HUES48 (cell line): ENCODE data around the gene CHMP2A.
"Not testable (repeated sequence)": the region's sequence is repeated elsewhere in the genome, so short reads cannot be mapped to it uniquely, and the experiment has no call there.

Source experiments
- H3K27ac ChIP-seq: one replicate; pipeline ENCODE4 v1.7.0; 2013; ENCODE audit warnings: low read depth, low read length, inconsistent platforms
- H3K27me3 ChIP-seq: 2 replicates; pipeline ENCODE4 v1.6.1; 2013; ENCODE audit warnings: mild to moderate bottlenecking, low read length; ENCODE audit not compliant: control insufficient read depth, insufficient read depth
- H3K36me3 ChIP-seq: 2 replicates; pipeline ENCODE4 v1.6.1; 2013; ENCODE audit warnings: low read length; ENCODE audit not compliant: control insufficient read depth, insufficient read depth
- H3K4me1 ChIP-seq: 2 replicates; pipeline ENCODE4 v1.6.1; 2013; ENCODE audit warnings: mild to moderate bottlenecking, low read length; ENCODE audit not compliant: control insufficient read depth, insufficient read depth
- H3K4me3 ChIP-seq: 2 replicates; pipeline ENCODE4 v1.5.1; 2013; ENCODE audit warnings: mild to moderate bottlenecking, low read depth, low read length
- H3K9ac ChIP-seq: 2 replicates; pipeline ENCODE4 v1.6.1; 2013; ENCODE audit warnings: mild to moderate bottlenecking, low read depth, low read length, moderate library complexity
- H3K9me3 ChIP-seq: 2 replicates; pipeline ENCODE4 v1.6.1; 2013; ENCODE audit warnings: low read length; ENCODE audit not compliant: control insufficient read depth, insufficient read depth

CHMP2A gene

DNA sequence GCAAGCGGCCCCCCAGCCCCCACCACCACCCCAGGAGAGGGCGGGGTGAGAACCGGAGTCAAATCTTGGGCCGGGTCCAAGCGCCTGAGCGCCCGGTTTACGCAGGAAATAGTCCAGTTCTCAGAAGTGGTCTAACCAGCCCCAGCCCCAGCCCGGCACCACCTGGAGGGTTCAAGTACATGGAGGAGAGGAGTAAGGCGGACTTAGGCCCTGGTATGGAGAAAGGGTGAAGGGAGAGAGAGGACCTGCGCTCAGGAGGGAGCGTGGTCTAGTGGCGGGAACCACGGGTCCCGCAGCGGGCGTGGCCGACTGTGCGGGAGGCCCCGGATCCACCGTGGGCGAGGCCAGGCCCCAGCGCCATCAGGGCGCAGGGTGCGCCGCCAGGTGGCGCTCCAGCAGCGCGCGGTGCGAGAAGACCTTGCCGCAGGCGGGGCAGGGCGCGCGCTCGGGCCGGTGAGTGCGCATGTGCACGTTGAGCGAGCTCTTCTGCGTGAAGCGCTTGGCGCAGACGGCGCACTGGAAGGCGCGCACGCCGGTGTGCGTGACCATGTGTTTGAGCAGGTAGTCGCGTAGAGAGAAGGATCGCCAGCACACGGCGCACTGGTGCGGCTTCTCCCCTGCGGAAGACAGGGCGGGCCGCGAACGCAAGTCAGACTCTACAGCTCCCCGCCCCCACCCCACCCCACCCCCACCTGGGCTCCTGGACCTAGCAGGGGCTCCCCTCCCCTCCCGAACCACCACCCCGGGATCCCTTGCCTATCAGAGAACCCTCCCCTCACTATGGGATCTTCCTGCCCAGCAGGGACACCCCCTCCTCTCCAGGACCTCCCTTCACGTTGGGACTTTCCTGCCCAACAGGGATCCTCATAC, 41.0 kb downstream of the CHMP2A start:
- Histone ChIP-seq H3K27ac (peak overlapping the region; percentile 79), H3K9me3 (no peaks in the 10 kb centered on the region), H3K9ac (peak overlapping the region; percentile 46; the same call in 1 of the 2 replicates), H3K27me3 (no peaks in the 10 kb centered on the region), H3K4me1 (peaks cover 20% of the 10 kb centered on the region), H3K4me3 (peak overlapping the region; percentile 62), H3K36me3 (peaks cover 3% of the 10 kb centered on the region; the same call in 1 of the 2 replicates)

DNA sequence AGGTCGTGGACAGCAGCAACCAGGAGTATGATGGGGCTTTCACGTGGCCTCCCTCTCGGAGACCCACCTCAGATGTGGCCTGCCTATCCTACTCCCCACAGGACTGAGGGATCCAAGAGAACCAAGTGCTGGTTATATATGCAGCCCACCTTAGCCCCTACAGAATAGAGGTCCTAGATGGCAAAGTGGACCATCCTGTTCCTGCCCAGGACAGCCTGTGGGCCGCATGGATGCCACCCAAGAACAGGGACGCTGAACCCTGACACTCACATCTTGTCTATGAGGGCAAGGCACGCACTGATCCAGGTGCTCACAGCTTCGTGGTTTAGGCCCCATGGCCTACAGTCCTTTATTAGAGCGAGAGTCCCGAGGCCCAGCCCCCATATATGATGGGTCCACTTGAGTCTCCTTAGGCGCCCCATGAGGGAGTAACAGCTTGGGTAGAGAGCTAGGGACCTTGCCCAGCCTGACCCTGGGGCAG, 41.7 kb downstream of the CHMP2A start:
- H3K27ac ChIP-seq = peak overlapping the region; percentile 20
- no peak overlapping the region for H3K4me3 ChIP-seq
- H3K27me3 ChIP-seq = no peaks in the 10 kb centered on the region
- peaks cover 3% of the 10 kb centered on the region; the same call in 1 of the 2 replicates for H3K36me3 ChIP-seq
- peaks cover 15% of the 10 kb centered on the region for H3K4me1 ChIP-seq
- no peaks in the 10 kb centered on the region for H3K9me3 ChIP-seq
- no peak overlapping the region for H3K9ac ChIP-seq

DNA sequence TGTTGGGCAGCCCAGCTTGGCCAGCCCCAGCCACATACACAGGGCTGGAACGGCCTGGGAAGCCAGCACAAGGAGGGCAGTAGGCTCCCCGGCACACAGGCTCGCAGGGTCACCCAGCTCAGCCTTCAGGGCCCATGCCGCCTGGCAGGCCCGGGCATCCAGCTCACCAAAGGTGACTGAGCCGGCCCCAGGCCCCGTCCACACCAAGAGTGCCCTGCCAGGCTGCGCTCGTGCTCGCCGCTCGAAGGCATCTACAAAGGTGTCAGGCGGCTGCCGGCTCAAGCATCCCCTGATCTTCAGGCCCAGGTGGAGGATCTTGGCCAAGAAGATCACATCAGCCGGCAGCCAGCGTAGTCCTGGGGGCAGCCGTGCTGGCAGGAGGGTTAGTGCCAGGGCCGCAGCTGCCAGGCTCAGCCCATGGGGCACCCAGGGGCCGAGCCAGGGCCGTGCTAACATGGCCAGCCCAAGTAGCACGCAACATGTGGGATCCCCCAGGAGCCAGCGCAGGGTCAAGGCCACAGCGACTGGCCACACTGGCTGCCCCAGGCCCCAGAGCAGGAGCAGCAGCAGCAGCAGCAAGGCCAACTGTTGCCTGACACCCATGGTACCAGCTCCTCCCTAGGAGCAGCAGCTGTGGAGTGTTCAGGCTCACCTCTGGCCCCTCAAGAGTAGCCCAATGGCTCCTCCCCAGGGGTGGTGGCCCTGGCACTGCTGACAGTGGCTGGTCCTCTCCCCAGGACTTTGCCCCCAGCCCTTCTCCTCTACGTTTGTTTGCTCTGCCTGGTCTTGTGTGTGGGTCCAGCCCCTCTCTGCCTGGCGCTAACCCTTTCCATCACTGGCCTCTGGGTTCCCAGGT, 43.3 kb downstream of the CHMP2A start, which contains the start of gene SLC27A5:
Gene SLC27A5, minus strand, starts transcription at position 640 of the 856 bp plus-strand sequence. Its CDS starts 37 bp downstream, at position 603.
- Histone ChIP-seq H3K4me3 (no peak within 1 kb of the TSS), H3K4me1 (peaks cover 15% of the 10 kb centered on the region), H3K9me3 (no peaks in the 10 kb centered on the region), H3K27ac (no peak within 1 kb of the TSS), H3K9ac (no peak within 1 kb of the TSS), H3K36me3 (no peaks in the 10 kb centered on the region), H3K27me3 (no peaks in the 10 kb centered on the region)

DNA sequence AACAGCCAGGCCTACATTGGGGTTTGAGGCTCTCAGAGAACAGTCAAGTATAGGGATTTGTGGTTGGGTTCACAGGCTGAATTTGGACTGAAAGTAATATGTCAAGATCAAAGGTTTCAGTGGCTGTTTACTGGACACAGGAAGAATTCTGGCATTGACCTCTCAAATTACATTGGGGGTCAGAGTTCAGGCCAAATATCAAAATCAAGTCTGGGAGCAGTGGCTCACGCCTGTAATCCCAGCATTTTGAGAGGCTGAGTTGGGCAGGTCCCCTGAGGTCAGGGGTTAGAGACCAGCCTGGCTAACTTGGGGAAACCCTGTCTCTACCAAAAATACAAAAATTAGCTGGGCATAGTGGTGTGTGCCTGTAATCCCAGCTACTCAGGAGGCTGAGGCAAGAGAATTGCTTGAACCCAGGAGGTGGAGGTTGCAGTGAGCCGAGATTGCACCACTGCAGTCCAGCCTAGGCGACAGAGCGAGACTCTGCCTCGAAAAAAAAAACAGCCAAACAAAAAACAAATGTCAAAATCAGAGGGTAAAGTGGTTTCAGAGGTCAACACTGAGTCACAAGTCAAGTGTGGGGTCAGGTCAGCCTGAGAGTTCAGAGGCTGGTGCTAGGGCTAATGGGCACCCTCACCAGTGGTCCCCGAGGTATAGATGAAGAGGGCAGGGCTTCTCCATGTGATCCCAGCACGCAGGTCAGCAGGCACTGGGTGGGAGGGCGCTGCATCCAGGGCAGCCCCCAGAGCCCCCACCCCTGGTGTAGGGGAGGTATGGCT, 44.6 kb downstream of the CHMP2A start:
- H3K27ac ChIP-seq = no peak overlapping the region
- H3K9me3 ChIP-seq = no peaks in the 10 kb centered on the region
- no peak overlapping the region for H3K9ac ChIP-seq
- no peaks in the 10 kb centered on the region for H3K36me3 ChIP-seq
- H3K4me3 ChIP-seq = no peak overlapping the region
- H3K4me1 ChIP-seq = peaks cover 7% of the 10 kb centered on the region
- no peaks in the 10 kb centered on the region for H3K27me3 ChIP-seq

DNA sequence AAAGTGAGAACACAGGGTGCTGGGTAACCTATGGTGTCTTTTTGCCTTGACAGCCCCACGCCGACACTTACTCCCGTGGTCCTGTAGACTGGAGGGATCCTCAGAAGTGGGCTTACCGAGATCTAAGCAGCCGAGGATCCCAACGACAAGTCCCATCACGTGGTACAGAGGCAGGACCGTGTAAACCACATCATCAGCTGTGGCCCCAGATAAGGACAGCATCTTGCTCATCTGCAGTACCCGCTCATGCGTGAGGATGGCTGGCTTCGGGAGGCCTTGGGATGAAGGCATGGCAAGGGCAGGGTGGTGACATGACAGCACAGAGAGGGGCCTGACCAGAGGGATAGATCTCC, 45.2 kb downstream of the CHMP2A start:
- peaks cover 4% of the 10 kb centered on the region; the same call in 1 of the 2 replicates for H3K4me1 ChIP-seq
- no peak overlapping the region for H3K4me3 ChIP-seq
- no peak overlapping the region for H3K9ac ChIP-seq
- H3K27me3 ChIP-seq = no peaks in the 10 kb centered on the region
- no peaks in the 10 kb centered on the region for H3K36me3 ChIP-seq
- H3K27ac ChIP-seq = no peak overlapping the region
- no peaks in the 10 kb centered on the region for H3K9me3 ChIP-seq

DNA sequence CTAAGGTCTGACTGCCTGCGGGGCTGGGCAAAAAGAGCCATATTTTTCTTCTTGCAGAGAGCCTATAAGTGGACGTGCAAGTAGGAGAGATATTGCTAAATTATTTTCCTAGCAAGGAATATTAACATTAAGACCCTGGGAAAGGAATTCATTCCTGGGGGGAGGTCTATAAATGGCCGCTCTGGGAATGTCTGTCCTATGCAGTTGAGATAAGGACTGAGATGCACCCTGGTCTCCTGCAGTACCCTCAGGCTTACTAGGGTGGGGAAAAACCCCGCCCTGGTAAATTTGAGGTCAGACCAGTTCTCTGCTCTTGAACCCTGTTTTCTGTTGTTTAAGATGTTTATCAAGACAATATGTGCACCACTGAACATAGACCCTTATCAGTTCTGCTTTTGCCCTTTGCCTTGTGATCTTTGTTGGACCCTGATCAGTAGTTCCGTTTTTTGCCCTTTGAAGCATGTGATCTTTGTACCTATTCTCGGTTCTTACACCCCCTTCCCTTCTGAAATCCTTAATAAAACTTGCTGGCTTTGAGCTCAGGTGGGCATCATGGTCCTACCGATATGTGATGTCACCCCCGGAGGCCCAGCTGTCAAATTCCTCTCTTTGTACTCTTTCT, 47.2 kb downstream of the CHMP2A start:
- not testable (repeated sequence) for H3K36me3 ChIP-seq, H3K4me1 ChIP-seq, H3K9ac ChIP-seq, H3K4me3 ChIP-seq, H3K9me3 ChIP-seq, H3K27me3 ChIP-seq, H3K27ac ChIP-seq
